Activated B cell treated with CpG ODN at 0.5 μM for 24 hours (primary cell): ENCODE measurements around the gene MAB21L4. TPM values are rescaled to one million over a fixed set of nuclear protein-coding genes. Genes with fewer than 3 reads are reported as not detected.

Experiments used
- ATAC-seq: fragments of 200-7000 bp; cut with Tn5 transposase; one replicate; pipeline ENCODE4 v1.10.0; 2021; ENCODE audit warnings: low read depth, mild to moderate bottlenecking, moderate library complexity
- CTCF ChIA-PET: fragments of 350-600 bp; sonication (Branson Sonifier 250); formaldehyde crosslinking; loops from one replicate; lab custom pipeline; 2021; ENCODE audit warnings: antibody characterized with exemption; lab: Charles Lee
- POLR2A ChIA-PET: fragments of 350-600 bp; sonication (Branson Sonifier 250); formaldehyde crosslinking; loops from one replicate; lab custom pipeline; 2021; ENCODE audit warnings: antibody characterized with exemption; lab: Charles Lee
- DNase-seq: peaks from one replicate; pipeline ENCODE4 v3.0.0; 2022
- H3K27ac Mint-ChIP-seq: one replicate; pipeline ENCODE4 v1.8.0; 2020; ENCODE audit warnings: mixed read lengths
- H3K27me3 Mint-ChIP-seq: one replicate; pipeline ENCODE4 v1.8.0; 2021; ENCODE audit warnings: mixed read lengths
- H3K36me3 Mint-ChIP-seq: one replicate; pipeline ENCODE4 v1.8.0; 2021; ENCODE audit warnings: low read depth, mixed read lengths
- H3K4me1 Mint-ChIP-seq: one replicate; pipeline ENCODE4 v1.8.0; 2021; ENCODE audit warnings: mixed read lengths
- H3K4me3 Mint-ChIP-seq: one replicate; pipeline ENCODE4 v1.8.0; 2020; ENCODE audit warnings: mild to moderate bottlenecking, mixed read lengths
- H3K9me3 Mint-ChIP-seq: one replicate; pipeline ENCODE4 v1.8.0; 2020; ENCODE audit warnings: mixed read lengths
- intact Hi-C: fragments of 100-400 bp; cut with micrococcal nuclease; formaldehyde crosslinking; loops from one replicate; pipeline ENCODE4 v1.15.1; 2024
- total RNA-seq: library from RNA; stranded (reverse); gene quantifications from 2 replicates; pipeline ENCODE4 v1.2.3, GENCODE V29; 2022
- TF ChIP-seq, protein P1 (sequence below): fragments of 200-600 bp; IDR thresholded peaks from one replicate; pipeline ENCODE4 v1.8.0; 2022; ENCODE audit warnings: antibody characterized with exemption, mild to moderate bottlenecking

MAB21L4 gene
- total RNA-seq, 1 donor from 2014 or later: not detected

DNA sequence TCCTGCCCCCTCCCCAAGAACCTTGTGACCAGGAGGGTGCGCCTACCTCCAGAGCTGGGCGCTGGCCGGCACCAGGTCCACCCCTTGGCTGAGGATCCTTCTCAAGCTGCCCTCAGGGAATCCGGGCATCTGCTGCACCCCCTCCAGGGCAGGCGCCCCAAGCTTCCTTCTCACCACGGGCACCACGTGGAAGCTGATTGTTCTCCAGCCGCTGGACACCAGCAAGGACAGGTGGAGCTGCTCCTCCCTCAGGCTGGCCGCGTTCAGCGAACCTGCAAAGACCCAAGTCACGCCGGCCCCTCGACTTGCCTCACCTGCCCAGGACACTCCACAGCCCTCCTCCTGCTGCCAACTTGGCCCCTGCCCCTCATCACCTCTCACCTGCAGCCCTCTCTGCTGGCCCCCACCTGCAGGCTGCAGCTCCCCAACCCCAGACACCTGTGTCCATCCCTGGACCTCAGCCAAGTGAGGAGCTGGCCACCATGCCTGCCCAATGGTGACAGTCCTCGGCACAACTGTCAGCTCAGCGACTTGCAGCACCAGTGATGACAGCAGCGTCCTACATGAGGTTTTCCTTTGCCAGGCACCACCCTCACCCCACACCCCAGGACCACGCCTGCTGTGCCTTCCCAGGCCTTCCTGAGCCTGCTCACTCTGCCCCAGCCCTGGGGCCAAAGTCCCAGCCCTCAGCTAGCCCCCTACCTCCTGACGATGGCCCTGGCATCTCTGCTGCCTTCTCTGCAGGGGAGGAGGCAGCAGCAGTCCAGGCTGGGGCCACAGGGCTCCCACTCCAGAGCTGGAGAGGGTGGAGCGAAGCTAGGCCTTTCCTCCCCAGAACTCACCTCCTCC is 4.2 kb downstream of the MAB21L4 start:
- no peaks in the 10 kb centered on the region for H3K9me3 Mint-ChIP-seq
- no peak overlapping the region for H3K27ac Mint-ChIP-seq
- DNase-seq (no peak), ATAC-seq (no peak)
- H3K4me1 Mint-ChIP-seq: no peaks in the 10 kb centered on the region
- no peaks in the 10 kb centered on the region for H3K36me3 Mint-ChIP-seq
- TF ChIP-seq, protein P1, sequence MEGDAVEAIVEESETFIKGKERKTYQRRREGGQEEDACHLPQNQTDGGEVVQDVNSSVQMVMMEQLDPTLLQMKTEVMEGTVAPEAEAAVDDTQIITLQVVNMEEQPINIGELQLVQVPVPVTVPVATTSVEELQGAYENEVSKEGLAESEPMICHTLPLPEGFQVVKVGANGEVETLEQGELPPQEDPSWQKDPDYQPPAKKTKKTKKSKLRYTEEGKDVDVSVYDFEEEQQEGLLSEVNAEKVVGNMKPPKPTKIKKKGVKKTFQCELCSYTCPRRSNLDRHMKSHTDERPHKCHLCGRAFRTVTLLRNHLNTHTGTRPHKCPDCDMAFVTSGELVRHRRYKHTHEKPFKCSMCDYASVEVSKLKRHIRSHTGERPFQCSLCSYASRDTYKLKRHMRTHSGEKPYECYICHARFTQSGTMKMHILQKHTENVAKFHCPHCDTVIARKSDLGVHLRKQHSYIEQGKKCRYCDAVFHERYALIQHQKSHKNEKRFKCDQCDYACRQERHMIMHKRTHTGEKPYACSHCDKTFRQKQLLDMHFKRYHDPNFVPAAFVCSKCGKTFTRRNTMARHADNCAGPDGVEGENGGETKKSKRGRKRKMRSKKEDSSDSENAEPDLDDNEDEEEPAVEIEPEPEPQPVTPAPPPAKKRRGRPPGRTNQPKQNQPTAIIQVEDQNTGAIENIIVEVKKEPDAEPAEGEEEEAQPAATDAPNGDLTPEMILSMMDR: no peak
- no peaks in the 10 kb centered on the region for H3K27me3 Mint-ChIP-seq
- intact Hi-C loops: no loop called here
- POLR2A ChIA-PET: no interaction called here
- no peak overlapping the region for H3K4me3 Mint-ChIP-seq
- CTCF ChIA-PET: no interaction called here

DNA sequence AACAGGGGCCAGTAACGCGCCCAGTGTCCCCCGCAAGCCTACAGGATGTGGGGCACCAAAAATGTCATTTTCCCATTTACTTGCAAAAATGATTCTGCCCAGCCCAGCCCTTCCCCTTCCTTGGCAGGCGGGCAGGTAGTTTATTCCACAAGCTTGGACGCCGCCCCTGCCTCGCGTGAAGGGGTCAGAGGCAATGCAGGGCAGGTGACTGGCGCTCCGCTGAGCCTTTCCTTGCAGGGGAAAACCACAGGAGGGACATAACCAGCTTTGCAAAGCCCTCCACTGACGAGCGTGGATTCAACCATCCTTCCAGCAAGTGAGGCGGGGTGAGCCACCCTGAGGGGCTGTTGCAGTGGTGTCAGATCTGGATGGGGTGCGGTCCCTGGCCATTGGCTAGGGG is 5.3 kb downstream of the MAB21L4 start:
- Mint-ChIP-seq H3K27me3 (no peaks in the 10 kb centered on the region), H3K27ac (no peak overlapping the region), H3K4me1 (no peaks in the 10 kb centered on the region), H3K4me3 (no peak overlapping the region), H3K36me3 (no peaks in the 10 kb centered on the region), H3K9me3 (no peaks in the 10 kb centered on the region)
- no peak for ATAC-seq
- no peak for DNase-seq
- intact Hi-C loops: no loop called here
- ChIA-PET CTCF (no interaction called here), POLR2A (no interaction called here)
- TF ChIP-seq, protein P1: no peak

DNA sequence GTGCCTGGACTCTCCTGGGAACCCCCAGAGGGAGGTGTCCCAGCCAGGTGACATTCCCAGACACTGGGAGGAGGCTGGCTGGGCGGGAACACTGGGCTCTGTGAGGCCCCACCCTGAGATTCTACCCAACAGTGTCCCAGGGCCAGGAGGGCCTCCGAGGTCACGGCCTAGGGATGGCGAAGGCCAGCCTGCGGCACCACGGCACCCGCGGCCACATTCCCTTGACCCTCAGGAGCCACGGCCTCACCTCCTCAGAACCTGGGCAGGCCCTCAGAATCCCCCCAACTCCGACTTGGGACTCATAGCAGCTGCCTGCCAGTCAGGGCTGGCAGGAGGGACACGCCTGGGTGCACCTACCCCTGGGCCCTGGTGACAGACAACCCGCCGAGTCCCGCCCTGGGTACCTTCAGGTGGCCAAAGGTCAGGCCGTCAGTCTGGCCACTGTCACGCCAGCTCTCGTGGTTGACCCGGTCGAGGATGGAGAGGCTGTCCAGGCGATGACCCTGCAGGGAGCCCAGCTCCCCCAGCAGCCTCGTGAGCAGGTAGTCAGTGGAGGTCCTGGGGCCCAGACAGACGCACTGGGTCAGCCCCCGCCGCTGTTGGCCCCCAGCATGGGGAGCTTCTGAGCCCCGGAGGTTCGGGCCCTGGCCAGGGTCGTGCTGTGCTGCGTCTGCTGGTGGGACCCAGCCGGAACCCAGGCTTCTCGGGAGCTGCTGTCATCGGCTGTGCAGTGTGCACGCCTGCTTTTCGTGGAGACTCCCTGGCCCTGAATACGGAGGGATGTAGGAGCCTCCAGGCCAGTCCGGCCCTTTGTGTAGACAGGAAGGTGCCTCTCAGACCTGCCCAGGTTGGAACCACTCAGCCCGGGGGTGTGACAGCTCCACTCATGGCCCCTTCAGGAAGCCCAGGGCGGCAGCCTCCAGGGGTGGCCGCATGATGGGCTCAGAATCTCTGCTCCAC is 6.1 kb downstream of the MAB21L4 start:
- POLR2A ChIA-PET: no interaction called here
- Mint-ChIP-seq H3K27ac (no peak overlapping the region), H3K4me3 (no peak overlapping the region), H3K4me1 (no peaks in the 10 kb centered on the region), H3K27me3 (no peaks in the 10 kb centered on the region), H3K9me3 (no peaks in the 10 kb centered on the region), H3K36me3 (no peaks in the 10 kb centered on the region)
- DNase-seq (no peak), ATAC-seq (no peak)
- intact Hi-C loops: no loop called here
- CTCF ChIA-PET: no interaction called here
- TF ChIP-seq, protein P1: no peak

DNA sequence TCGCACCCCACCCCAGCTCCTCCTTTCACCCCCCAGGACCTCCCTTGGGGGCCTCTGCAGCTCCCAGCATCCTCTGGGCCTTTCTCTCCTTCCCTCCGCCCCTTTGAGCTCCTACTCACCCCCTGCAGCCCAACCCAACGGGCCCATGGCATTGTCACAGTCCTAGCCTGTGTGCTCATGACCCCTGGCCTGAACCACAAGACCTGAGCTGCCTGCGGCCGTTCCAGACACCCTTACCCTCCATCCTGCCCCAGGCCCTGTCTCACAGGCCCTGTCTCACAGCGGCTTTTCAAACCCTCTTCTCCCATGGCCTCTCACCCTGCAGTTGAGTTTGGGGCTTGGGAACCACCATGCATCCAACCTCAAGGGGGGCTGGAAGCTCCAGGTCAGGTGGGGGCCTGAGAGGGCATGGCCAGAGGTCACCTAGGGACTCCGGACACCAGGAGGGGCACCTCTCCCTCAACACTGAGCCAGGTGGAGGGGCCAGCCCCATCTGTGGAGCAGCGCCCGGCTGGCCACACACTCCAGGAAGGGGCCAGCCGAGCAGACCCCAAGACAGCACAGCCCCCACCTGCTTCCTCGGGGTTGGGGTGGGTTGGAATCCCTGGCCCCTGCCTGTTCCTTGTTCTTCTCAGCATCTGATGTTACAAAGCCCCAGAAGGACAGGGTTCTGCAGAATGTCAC is 6.9 kb downstream of the MAB21L4 start:
- CTCF ChIA-PET: no interaction called here

More for the DNA sequence above, 6.9 kb downstream of the MAB21L4 start:
- no peak for DNase-seq
- intact Hi-C loops: no loop called here
- no peaks in the 10 kb centered on the region for H3K9me3 Mint-ChIP-seq
- H3K27ac Mint-ChIP-seq: no peak overlapping the region
- no peaks in the 10 kb centered on the region for H3K4me1 Mint-ChIP-seq
- no peak overlapping the region for H3K4me3 Mint-ChIP-seq
- TF ChIP-seq, protein P1: no peak
- ATAC-seq: no peak
- no peaks in the 10 kb centered on the region for H3K36me3 Mint-ChIP-seq
- POLR2A ChIA-PET: no interaction called here
- no peaks in the 10 kb centered on the region for H3K27me3 Mint-ChIP-seq
